ENCODE data around the gene C17orf78. TPM values are rescaled to one million over a fixed set of nuclear protein-coding genes. Genes with fewer than 3 reads are reported as not detected.

The C17orf78 gene
- total and polyA plus RNA-seq, 2 of the 13 experiments (the other 11 are each of a cell fraction or from before 2014, with no cell fraction given), result not detected

- FAIRE-seq (no peak), DNase-seq (ENCODE audit: low spot score) (no peak), ATAC-seq (no peak; the same call in 2 of the 3 replicates)
- Histone ChIP-seq H3K9ac (ENCODE audit: insufficient read depth, low read depth, low read length) (no peak overlapping the region), H3K4me1 (ENCODE audit: insufficient read depth, low read length) (peaks cover 34% of the 10 kb centered on the region), H4K20me1 (ENCODE audit: insufficient read depth, low read length) (peaks cover 3% of the 10 kb centered on the region; the same call in 1 of the 2 replicates), H2AFZ (ENCODE audit: low read length) (no peak overlapping the region), H3K27ac (ENCODE audit: extremely low read length, insufficient read depth, low read length) (peak overlapping the region; percentile 46), H3K27me3 (ENCODE audit: control insufficient read depth in 1 of 2, insufficient read depth in 2 of 2, low read length in 2 of 2) (no peaks in the 10 kb centered on the region), H3K79me2 (ENCODE audit: insufficient read depth, low read length) (peaks cover 77% of the 10 kb centered on the region), H3K4me3 (replicated peaks in 1 of 3; ENCODE audit: insufficient read depth in 1 of 3, low read depth in 2 of 3, low read length in 3 of 3) (no peak overlapping the region), H3K9me3 (ENCODE audit: low read length) (no peaks in the 10 kb centered on the region), H3K4me2 (ENCODE audit: low read depth, low read length) (no peak overlapping the region), H3K36me3 (replicated peaks in 1 of 2; ENCODE audit: control insufficient read depth in 1 of 2, insufficient read depth in 2 of 2, low read length in 2 of 2) (peaks cover 7 to 38% of the 10 kb centered on the region in 2 experiments; a peak in 4 of 5 replicates)
- ChIA-PET CTCF (ENCODE audit: low intra/inter-chr PET ratio, low total read pairs) (no interaction called here), POLR2A (no interaction called here)
- WGBS (ENCODE audit: low lambda C conversion rate), result 83% methylated on average over 3 of the region's 3 CpGs
- in situ Hi-C loops (cut with HindIII; ENCODE audit: extremely low pct_ligation_motif_present, low pct_unique_long_range_greater_than_20kb), result no loop called here
- intact Hi-C loops (cut with micrococcal nuclease; ENCODE audit: unreplicated experiment), result no loop called here
- no TSS peak for BruUV-seq (replicated peaks)
- TF ChIP-seq KAT8 (CRISPR knock-in tag; IDR thresholded peaks at IDR 0.05), result no peak
- 0 out of 4 replicates have a peak, but pooled peaks of 1 of the 2 experiments have one; percentile 19 for TF ChIP-seq REST (IDR thresholded peaks at IDR 0.05; ENCODE audit: borderline replicate concordance in 1 of 2, low read depth in 1 of 2, low read length in 2 of 2)
Observed at GRCh38 chr17:37339321-37339720, 36.5 kb upstream of the C17orf78 start.

- BruUV-seq (replicated peaks), result no TSS peak
- CTCF ChIA-PET (ENCODE audit: low intra/inter-chr PET ratio, low total read pairs), result no interaction called here
- H3K36me3 ChIP-seq (replicated peaks in 1 of 2; ENCODE audit: control insufficient read depth in 1 of 2, insufficient read depth in 2 of 2, low read length in 2 of 2), result peaks cover 7 to 30% of the 10 kb centered on the region in 2 experiments; a peak in 4 of 5 replicates
Observed at GRCh38 chr17:37340804-37341203, 35.0 kb upstream of the C17orf78 start.

More at GRCh38 chr17:37340804-37341203, 35.0 kb upstream of the C17orf78 start:
- no peak for FAIRE-seq
- no peak for ATAC-seq
- TF ChIP-seq ZNF121 (CRISPR knock-in tag; IDR thresholded peaks at IDR 0.05) (peak; percentile 83), ZFP90 (CRISPR knock-in tag; IDR thresholded peaks at IDR 0.05; ENCODE audit: borderline replicate concordance) (no peak), ZNF841 (CRISPR knock-in tag; IDR thresholded peaks at IDR 0.05; ENCODE audit: borderline replicate concordance) (no peak)
- DNase-seq (ENCODE audit: low spot score), result no peak
- Histone ChIP-seq H3K9ac (ENCODE audit: insufficient read depth, low read depth, low read length) (no peak overlapping the region), H3K4me1 (ENCODE audit: insufficient read depth, low read length) (peaks cover 34% of the 10 kb centered on the region), H4K20me1 (ENCODE audit: insufficient read depth, low read length) (peaks cover 3% of the 10 kb centered on the region; the same call in 1 of the 2 replicates), H3K4me3 (replicated peaks in 1 of 3; ENCODE audit: insufficient read depth in 1 of 3, low read depth in 2 of 3, low read length in 3 of 3) (no peak overlapping the region), H3K79me2 (ENCODE audit: insufficient read depth, low read length) (peaks cover 77% of the 10 kb centered on the region), H3K9me3 (ENCODE audit: low read length) (no peaks in the 10 kb centered on the region), H2AFZ (ENCODE audit: low read length) (no peak overlapping the region), H3K27ac (ENCODE audit: extremely low read length, insufficient read depth, low read length) (no peak overlapping the region), H3K27me3 (ENCODE audit: control insufficient read depth in 1 of 2, insufficient read depth in 2 of 2, low read length in 2 of 2) (no peaks in the 10 kb centered on the region), H3K4me2 (ENCODE audit: low read depth, low read length) (no peak overlapping the region)
- WGBS (ENCODE audit: low lambda C conversion rate), result 83% methylated on average over 2 of the region's 2 CpGs
- intact Hi-C loops (cut with micrococcal nuclease; ENCODE audit: unreplicated experiment) (no loop called here), in situ Hi-C loops (cut with HindIII; ENCODE audit: extremely low pct_ligation_motif_present, low pct_unique_long_range_greater_than_20kb) (no loop called here)
- POLR2A ChIA-PET, result no interaction called here
